ENCODE measurements around the gene INPP5E.

The INPP5E gene

GRCh38 chr9:136439481-136440408 is at the start of gene INPP5E:
Gene INPP5E, minus strand, starts transcription at chr9:136439845. Its CDS starts 426 bp downstream, at chr9:136439419.
- DNase-seq (ENCODE audit: low spot score): peak; percentile 79

GRCh38 chr9:136488247-136489214 is 48.9 kb upstream of the INPP5E start:
- DNase-seq (ENCODE audit: low spot score): peak; percentile 64

- DNase-seq (ENCODE audit: low spot score): no peak
These were observed 48.0 kb upstream of the INPP5E start for GRCh38 chr9:136487672-136488071.

GRCh38 chr9:136486823-136487620 is 47.4 kb upstream of the INPP5E start:
- no peak for DNase-seq (ENCODE audit: low spot score)

GRCh38 chr9:136486131-136486530 is 46.5 kb upstream of the INPP5E start:
- no peak for DNase-seq (ENCODE audit: low spot score)

GRCh38 chr9:136485049-136486045 is 45.7 kb upstream of the INPP5E start:
- DNase-seq (ENCODE audit: low spot score): peak; percentile 81

GRCh38 chr9:136484153-136485048 is 44.8 kb upstream of the INPP5E start:
- DNase-seq (ENCODE audit: low spot score): no peak

GRCh38 chr9:136483589-136484152 is 44.0 kb upstream of the INPP5E start:
- DNase-seq (ENCODE audit: low spot score): peak; percentile 95

- DNase-seq (ENCODE audit: low spot score): peak; percentile 99
These were observed 43.3 kb upstream of the INPP5E start, which contains the start of gene SEC16A for GRCh38 chr9:136482793-136483588. Gene SEC16A, minus strand, starts transcription at chr9:136483040. Its CDS starts 5,425 bp downstream, at chr9:136477615.

GRCh38 chr9:136482046-136482792 is 42.6 kb upstream of the INPP5E start:
- DNase-seq (ENCODE audit: low spot score): peak; percentile 34

GRCh38 chr9:136481558-136481957 is 41.9 kb upstream of the INPP5E start:
- no peak for DNase-seq (ENCODE audit: low spot score)

GRCh38 chr9:136476369-136477150 is 36.9 kb upstream of the INPP5E start:
- DNase-seq (ENCODE audit: low spot score): no peak

GRCh38 chr9:136474974-136475865 is 35.6 kb upstream of the INPP5E start:
- DNase-seq (ENCODE audit: low spot score): no peak

- no peak for DNase-seq (ENCODE audit: low spot score)
These were observed 34.5 kb upstream of the INPP5E start for GRCh38 chr9:136474021-136474640.

GRCh38 chr9:136473354-136473721 is 33.7 kb upstream of the INPP5E start:
- no peak for DNase-seq (ENCODE audit: low spot score)

Data from hematopoietic multipotent progenitor cell treated with erythropoietin and hydrocortisone succinate and interleukin-3 and kit ligand, for 15 days (in vitro differentiated cells).